K562 (cell line): ENCODE measurements around the gene CAPN2. TPM values are rescaled to one million over a fixed set of nuclear protein-coding genes. Genes with fewer than 3 reads are reported as not detected.

Experiments used
- ARID1B ChIP-seq: fragments of 450-650 bp; IDR thresholded peaks from 2 replicates; pipeline ENCODE4 v1.6.1; 2016; ENCODE audit warnings: antibody characterized with exemption, mild to moderate bottlenecking, inconsistent platforms
- ETV1 ChIP-seq: fragments of 450-650 bp; conservative IDR thresholded peaks from 2 replicates; pipeline ENCODE4 v1.6.1; 2016; ENCODE audit warnings: missing genetic modification characterization, control low read depth, low read depth, missing compliant biosample characterization
- MEIS2 ChIP-seq: fragments of 450-650 bp; IDR thresholded peaks from 2 replicates; pipeline ENCODE4 v1.6.1; 2014; ENCODE audit warnings: mild to moderate bottlenecking; ENCODE audit not compliant: partially characterized antibody
- OTX1 ChIP-seq: fragments of 450-650 bp; formaldehyde crosslinking; IDR thresholded peaks from 2 replicates; pipeline ENCODE4 v1.4.0; 2022; ENCODE audit warnings: mild to moderate bottlenecking
- POLR2H ChIP-seq: IDR thresholded peaks from 2 replicates; pipeline ENCODE4 v1.6.1; 2016; ENCODE audit warnings: missing genetic modification characterization, low read depth, mild to moderate bottlenecking, control low read depth, missing compliant biosample characterization, moderate library complexity
- PYGO2 ChIP-seq: fragments of 450-650 bp; IDR thresholded peaks from 2 replicates; pipeline ENCODE4 v1.6.1; 2016; ENCODE audit warnings: mild to moderate bottlenecking, missing genetic modification characterization, moderate library complexity, missing compliant biosample characterization
- RNF2 ChIP-seq: sonication (generic); IDR thresholded peaks from 2 replicates; pipeline ENCODE4 v1.6.1; 2016
- SMARCA4 ChIP-seq: fragments of 450-650 bp; IDR thresholded peaks from 2 replicates; pipeline ENCODE4 v1.6.1; 2016
- TSHZ1 ChIP-seq: fragments of 250-450 bp; sonication (Bioruptor Pico); IDR thresholded peaks from 2 replicates; pipeline ENCODE4 v1.4.0; 2020; ENCODE audit warnings: mild to moderate bottlenecking, moderate library complexity
- ZBTB17 ChIP-seq: fragments of 450-650 bp; formaldehyde crosslinking; IDR thresholded peaks from 2 replicates; pipeline ENCODE4 v1.4.0; 2020; ENCODE audit warnings: mild to moderate bottlenecking
- ZEB2 ChIP-seq: fragments of 450-650 bp; IDR thresholded peaks from 2 replicates; pipeline ENCODE4 v1.6.1; 2016
- ZNF583 ChIP-seq: fragments of 250-450 bp; sonication (Bioruptor Pico); IDR thresholded peaks from 2 replicates; pipeline ENCODE4 v1.4.0; 2020
- polyA plus RNA-seq, 8 experiments: library from polyadenylated mRNA; depleted of rRNA in 4 of 8; stranded (reverse) in 5 of 8; unstranded in 3 of 8; fragments of >200 nt; fragmentation: Nextera tagmentation in 2 of 8; fragmentation: Illumina TruSeq in 1 of 8; extraction: Ambion mirVana in 2 of 8; extraction: Trizol in 1 of 8; gene quantifications; 2 replicates each; pipeline versions ENCODE4 v1.2.1 to v1.2.3, GENCODE V29; 2011 to 2014; ENCODE audit warnings: inconsistent platforms in 1 of 8, missing spikeins in 1 of 8
- total RNA-seq, 7 experiments: library from RNA; depleted of rRNA in 6 of 7; stranded (reverse); fragments of >200 nt in 6 of 7; fragmentation: Illumina TruSeq in 2 of 7; extraction: Trizol in 2 of 7; gene quantifications; 2 replicates each; pipeline versions ENCODE4 v1.2.1 to v1.2.3, GENCODE V29; 2011 to 2021; ENCODE audit warnings: low replicate concordance in 1 of 7
- TF ChIP-seq, protein P1 (sequence below): sonication (generic); formaldehyde crosslinking; IDR thresholded peaks from 2 replicates; pipeline ENCODE4 v1.8.1; 2023; ENCODE audit warnings: missing genetic modification reagents, mild to moderate bottlenecking, borderline replicate concordance
- TF ChIP-seq, protein P2 (sequence below): fragments of 450-650 bp; IDR thresholded peaks from 2 replicates; pipeline ENCODE4 v1.6.1; 2016
- TF ChIP-seq, protein P3 (sequence below): fragments of 450-650 bp; formaldehyde crosslinking; IDR thresholded peaks from 2 replicates; pipeline ENCODE4 v1.4.0; 2020; ENCODE audit warnings: mild to moderate bottlenecking, mixed read lengths
- TF ChIP-seq, protein P4 (sequence below): sonication (generic); IDR thresholded peaks from 2 replicates; pipeline ENCODE4 v1.6.1; 2016

Gene CAPN2
- total and polyA plus RNA-seq, 9 of the 15 experiments (the other 6 are each of a cell fraction or from before 2014, with no cell fraction given) = 24.6 to 157 (median 101) TPM

DNA sequence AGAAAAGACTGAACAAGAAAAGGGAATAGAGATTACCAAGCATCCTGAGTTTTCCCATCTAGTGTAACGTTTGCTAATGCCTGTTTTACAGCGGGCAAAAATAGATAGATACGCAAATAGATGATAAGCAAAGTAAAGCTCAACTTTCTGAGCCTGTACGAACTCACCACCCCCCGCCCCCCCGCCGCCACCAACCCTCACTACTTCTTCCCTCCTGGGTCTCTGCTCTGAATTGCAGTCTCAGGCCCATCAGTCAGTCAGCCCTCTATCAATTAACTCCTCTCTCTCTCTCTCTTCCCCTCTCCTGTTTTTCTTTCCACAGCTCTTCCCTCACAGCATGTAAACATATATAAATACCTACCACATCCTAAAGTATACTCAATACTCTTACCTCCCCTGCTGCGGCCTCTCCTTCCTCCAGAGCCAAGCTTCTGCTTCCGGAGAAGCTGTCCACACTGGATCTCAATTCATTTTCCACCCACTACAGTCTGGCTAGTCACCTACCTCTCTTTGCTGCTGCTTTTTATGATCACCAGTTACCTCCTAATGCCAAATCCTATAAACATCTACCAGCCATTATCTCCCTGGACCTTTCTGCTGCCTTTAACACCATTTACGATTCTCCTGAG, 64.6 kb downstream of the CAPN2 start (continued):
- TF ChIP-seq TSHZ1 (CRISPR knock-in tag) (no peak), ARID1B (peak; percentile 53; the same call in 1 of the 2 replicates), ETV1 (tag) (0 out of 2 replicates have a peak, but pooled peaks have one; percentile 47), ZBTB17 (CRISPR knock-in tag) (0 out of 2 replicates have a peak, but pooled peaks have one; percentile 32), POLR2H (0 out of 2 replicates have a peak, but pooled peaks have one; percentile 3), PYGO2 (peak; percentile 37; the same call in 1 of the 2 replicates), SMARCA4 (peak; percentile 51), RNF2 (no peak), ZEB2 (0 out of 2 replicates have a peak, but pooled peaks have one; percentile 20), OTX1 (CRISPR knock-in tag) (0 out of 2 replicates have a peak, but pooled peaks have one; percentile 65), ZNF583 (CRISPR knock-in tag) (peak; percentile 70; the same call in 1 of the 2 replicates), MEIS2 (peak; percentile 20)
- TF ChIP-seq, protein P1, sequence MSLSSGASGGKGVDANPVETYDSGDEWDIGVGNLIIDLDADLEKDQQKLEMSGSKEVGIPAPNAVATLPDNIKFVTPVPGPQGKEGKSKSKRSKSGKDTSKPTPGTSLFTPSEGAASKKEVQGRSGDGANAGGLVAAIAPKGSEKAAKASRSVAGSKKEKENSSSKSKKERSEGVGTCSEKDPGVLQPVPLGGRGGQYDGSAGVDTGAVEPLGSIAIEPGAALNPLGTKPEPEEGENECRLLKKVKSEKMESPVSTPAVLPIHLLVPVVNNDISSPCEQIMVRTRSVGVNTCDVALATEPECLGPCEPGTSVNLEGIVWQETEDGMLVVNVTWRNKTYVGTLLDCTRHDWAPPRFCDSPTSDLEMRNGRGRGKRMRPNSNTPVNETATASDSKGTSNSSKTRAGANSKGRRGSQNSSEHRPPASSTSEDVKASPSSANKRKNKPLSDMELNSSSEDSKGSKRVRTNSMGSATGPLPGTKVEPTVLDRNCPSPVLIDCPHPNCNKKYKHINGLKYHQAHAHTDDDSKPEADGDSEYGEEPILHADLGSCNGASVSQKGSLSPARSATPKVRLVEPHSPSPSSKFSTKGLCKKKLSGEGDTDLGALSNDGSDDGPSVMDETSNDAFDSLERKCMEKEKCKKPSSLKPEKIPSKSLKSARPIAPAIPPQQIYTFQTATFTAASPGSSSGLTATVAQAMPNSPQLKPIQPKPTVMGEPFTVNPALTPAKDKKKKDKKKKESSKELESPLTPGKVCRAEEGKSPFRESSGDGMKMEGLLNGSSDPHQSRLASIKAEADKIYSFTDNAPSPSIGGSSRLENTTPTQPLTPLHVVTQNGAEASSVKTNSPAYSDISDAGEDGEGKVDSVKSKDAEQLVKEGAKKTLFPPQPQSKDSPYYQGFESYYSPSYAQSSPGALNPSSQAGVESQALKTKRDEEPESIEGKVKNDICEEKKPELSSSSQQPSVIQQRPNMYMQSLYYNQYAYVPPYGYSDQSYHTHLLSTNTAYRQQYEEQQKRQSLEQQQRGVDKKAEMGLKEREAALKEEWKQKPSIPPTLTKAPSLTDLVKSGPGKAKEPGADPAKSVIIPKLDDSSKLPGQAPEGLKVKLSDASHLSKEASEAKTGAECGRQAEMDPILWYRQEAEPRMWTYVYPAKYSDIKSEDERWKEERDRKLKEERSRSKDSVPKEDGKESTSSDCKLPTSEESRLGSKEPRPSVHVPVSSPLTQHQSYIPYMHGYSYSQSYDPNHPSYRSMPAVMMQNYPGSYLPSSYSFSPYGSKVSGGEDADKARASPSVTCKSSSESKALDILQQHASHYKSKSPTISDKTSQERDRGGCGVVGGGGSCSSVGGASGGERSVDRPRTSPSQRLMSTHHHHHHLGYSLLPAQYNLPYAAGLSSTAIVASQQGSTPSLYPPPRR (CRISPR knock-in tag) = no peak
- TF ChIP-seq, protein P2, sequence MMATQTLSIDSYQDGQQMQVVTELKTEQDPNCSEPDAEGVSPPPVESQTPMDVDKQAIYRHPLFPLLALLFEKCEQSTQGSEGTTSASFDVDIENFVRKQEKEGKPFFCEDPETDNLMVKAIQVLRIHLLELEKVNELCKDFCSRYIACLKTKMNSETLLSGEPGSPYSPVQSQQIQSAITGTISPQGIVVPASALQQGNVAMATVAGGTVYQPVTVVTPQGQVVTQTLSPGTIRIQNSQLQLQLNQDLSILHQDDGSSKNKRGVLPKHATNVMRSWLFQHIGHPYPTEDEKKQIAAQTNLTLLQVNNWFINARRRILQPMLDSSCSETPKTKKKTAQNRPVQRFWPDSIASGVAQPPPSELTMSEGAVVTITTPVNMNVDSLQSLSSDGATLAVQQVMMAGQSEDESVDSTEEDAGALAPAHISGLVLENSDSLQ = peak; percentile 62
- TF ChIP-seq, protein P3, sequence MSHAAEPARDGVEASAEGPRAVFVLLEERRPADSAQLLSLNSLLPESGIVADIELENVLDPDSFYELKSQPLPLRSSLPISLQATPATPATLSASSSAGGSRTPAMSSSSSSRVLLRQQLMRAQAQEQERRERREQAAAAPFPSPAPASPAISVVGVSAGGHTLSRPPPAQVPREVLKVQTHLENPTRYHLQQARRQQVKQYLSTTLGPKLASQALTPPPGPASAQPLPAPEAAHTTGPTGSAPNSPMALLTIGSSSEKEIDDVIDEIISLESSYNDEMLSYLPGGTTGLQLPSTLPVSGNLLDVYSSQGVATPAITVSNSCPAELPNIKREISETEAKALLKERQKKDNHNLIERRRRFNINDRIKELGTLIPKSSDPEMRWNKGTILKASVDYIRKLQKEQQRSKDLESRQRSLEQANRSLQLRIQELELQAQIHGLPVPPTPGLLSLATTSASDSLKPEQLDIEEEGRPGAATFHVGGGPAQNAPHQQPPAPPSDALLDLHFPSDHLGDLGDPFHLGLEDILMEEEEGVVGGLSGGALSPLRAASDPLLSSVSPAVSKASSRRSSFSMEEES (CRISPR knock-in tag) = 0 out of 2 replicates have a peak, but pooled peaks have one; percentile 9
- TF ChIP-seq, protein P4, sequence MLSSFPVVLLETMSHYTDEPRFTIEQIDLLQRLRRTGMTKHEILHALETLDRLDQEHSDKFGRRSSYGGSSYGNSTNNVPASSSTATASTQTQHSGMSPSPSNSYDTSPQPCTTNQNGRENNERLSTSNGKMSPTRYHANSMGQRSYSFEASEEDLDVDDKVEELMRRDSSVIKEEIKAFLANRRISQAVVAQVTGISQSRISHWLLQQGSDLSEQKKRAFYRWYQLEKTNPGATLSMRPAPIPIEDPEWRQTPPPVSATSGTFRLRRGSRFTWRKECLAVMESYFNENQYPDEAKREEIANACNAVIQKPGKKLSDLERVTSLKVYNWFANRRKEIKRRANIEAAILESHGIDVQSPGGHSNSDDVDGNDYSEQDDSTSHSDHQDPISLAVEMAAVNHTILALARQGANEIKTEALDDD = peak; percentile 51; the same call in 1 of the 2 replicates
